GM12874 (cell line): ENCODE data around the gene GLB1L3.

ENCODE experiments used
- TF ChIP-seq, protein P1 (sequence below): IDR thresholded peaks from 2 replicates; pipeline ENCODE4 v1.5.1; 2011; ENCODE audit warnings: low read depth, mild to moderate bottlenecking, control low read depth, low read length, moderate library complexity; ENCODE audit not compliant: insufficient read depth

GLB1L3 gene

DNA sequence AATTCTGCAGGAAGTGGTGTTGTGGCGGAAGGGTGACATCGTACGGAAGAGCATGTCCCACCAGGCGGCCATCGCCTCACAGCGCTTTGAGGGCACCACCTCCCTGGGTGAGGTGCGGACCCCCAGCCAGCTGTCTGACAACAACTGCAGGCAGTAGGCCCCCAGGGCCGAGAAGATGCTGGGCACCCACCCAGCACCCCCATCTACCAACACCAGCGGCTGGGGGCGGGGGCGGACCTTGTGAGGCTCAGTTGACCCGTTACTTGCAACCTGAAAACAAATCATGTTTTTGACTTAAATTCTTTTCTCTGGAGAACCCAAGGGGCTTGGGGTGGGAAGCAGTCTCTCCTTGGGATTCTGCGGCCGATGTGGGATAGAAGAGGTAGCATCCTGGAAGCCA lies 30.7 kb upstream of the GLB1L3 start:
- TF ChIP-seq, protein P1, sequence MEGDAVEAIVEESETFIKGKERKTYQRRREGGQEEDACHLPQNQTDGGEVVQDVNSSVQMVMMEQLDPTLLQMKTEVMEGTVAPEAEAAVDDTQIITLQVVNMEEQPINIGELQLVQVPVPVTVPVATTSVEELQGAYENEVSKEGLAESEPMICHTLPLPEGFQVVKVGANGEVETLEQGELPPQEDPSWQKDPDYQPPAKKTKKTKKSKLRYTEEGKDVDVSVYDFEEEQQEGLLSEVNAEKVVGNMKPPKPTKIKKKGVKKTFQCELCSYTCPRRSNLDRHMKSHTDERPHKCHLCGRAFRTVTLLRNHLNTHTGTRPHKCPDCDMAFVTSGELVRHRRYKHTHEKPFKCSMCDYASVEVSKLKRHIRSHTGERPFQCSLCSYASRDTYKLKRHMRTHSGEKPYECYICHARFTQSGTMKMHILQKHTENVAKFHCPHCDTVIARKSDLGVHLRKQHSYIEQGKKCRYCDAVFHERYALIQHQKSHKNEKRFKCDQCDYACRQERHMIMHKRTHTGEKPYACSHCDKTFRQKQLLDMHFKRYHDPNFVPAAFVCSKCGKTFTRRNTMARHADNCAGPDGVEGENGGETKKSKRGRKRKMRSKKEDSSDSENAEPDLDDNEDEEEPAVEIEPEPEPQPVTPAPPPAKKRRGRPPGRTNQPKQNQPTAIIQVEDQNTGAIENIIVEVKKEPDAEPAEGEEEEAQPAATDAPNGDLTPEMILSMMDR, result no peak

DNA sequence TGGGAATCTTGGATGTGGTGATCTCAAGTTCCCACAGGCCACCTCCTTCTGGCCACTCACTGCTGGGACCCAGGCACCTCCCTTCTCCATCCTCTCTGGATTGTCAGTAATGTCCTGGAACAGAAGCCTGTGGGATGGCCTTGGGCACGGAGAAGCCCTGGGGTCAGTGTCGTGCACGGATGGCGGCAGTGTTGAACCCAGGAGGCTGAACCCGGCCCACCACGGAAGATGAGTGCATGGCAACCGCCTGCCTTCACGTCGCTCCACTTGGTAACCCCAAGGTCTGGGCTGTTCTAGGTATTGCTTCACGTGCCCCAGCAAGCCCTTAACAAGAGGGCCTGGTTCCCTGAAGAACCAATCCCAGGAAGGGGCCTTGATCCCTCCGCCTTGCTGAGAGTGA lies 30.1 kb upstream of the GLB1L3 start:
- TF ChIP-seq, protein P1, result no peak

DNA sequence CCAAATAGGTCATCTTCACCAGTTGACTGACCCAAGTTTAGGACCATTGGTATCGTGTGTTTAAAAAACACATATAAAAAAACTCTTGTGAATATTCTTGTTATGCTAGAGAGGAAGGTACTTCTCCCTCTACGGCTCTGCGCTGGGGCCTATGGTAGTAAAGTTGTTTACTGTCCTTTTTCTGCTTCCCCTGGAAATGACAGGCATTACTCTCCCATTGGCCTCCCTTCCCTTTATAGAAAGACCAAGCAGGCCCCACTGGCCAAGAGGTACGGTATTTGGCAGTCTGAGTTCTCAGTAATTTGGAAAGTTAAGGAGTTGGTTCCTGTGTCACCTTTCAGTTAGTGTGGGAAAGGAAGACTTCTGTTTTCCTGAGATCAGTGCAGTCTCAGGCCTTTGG lies 29.5 kb upstream of the GLB1L3 start:
- TF ChIP-seq, protein P1, result no peak

DNA sequence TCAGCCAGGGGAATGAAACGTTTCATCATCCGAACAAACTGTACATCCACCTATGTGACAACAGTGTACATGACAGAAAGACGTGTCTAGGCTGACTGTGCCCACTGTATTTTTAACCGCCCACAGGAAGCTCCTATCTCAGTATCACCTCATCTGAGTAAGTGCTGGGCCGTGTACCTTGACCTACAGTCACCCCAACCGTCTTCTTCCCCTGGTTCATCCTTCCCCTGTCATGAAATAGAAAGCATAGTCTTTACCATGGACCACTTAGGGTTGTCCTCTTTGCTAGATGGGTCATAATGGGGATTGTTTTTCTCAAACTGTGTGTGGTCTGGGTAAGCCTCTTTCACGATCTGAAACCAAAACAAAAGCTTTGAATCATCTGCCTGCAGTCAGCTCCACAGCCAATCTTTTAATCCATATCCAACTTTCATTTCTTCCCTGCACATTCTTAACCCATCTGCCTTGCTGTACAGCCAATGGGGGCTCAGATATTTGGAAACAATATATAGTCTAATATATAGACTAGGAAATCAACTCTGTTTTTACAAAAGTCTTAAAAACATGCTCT lies 27.2 kb upstream of the GLB1L3 start:
- TF ChIP-seq, protein P1, result no peak

DNA sequence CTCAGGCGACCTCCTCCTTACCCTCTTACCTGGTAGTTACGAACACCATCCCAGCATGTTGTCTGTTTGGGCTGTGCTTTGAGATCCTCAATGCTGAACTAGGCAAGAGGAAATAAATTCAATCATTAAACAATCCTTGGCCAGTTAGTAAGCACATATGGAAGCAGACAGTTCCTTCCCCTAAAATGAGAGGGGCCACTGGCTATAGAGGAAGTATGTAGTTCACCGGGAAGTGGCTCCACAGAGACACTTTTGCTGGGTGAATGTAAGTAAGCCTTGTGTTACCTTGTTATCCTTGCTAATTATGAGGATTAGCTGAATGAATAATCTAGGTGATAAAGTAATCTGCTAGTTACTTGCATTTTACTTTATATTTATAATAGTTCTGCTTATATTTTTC lies 25.9 kb upstream of the GLB1L3 start:
- TF ChIP-seq, protein P1, result no peak

DNA sequence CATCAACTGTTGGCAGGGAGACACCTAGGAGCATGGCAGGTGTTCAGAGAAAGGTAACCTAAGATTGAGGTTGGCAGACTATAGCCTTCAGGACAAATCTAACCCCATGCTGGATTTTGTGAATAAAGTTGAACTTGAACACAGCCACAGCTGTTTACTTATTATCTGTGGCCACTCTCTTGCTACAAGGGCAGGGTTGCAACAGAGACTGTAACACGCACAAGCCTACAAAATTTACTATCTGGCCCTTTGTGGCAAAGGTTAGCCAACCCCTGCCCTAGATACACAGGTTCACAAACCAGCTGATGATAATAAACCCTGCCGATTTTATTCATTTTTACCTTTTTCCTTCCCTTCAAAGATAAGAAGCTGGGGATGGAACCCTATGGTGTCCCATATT lies 25.5 kb upstream of the GLB1L3 start:
- TF ChIP-seq, protein P1, result no peak

DNA sequence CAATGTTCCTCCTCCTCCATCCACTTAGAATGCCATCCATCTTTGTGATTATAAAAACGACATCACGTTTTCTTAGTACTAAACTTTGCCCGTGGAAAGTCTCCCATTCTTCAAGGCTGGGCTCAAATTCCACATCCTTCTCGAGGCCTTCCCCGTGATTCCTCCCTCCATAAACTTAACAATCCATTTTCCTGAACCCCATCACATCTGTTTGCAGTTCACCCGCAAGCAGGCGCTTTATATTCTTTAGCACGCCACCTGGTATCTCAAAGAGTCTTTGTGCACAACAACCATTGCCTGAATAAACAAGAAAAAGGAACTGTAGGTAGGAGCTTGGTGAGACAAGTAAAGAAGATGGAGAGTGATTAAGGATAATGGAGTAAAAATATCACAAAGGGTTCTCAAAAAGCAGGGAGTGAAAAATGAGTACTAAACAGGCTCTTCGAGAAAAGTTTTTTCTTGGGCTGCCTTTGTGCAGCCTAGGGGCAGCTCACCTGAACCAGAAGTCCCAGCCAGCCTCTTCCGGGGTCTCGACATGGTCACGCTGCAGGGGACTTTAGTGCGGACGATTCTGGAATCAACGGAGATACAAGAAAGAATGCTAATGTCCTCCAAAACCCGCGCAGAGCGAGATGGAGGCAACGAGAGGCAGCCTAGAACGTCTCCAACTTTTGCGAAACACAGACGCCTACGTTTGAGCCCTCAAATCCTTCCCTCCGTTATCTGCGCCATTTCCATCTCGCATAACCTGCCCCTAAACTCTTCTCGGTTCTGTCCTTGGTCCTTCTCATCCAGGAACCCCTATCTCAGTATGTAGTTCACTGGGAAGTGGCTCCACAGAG lies 23.6 kb upstream of the GLB1L3 start:
- TF ChIP-seq, protein P1, result no peak
